Mesendoderm (in vitro differentiated cells): Measurements from ENCODE around the gene MSI1. TPM values are rescaled to one million over a fixed set of nuclear protein-coding genes. Genes with fewer than 3 reads are reported as not detected.
A peak's percentile ranks its signal among the peaks of the same experiment; 100 is the strongest.

ENCODE experiments used
- DNase-seq: peaks from one replicate; pipeline ENCODE4 v3.0.0; 2013
- H2AK5ac ChIP-seq: 2 replicates; pipeline ENCODE4 v1.6.1; 2013; ENCODE audit warnings: low read length, inconsistent platforms
- H2BK120ac ChIP-seq: 2 replicates; pipeline ENCODE4 v1.6.1; 2013; ENCODE audit warnings: low read depth, mild to moderate bottlenecking, low read length, moderate library complexity, mixed read lengths
- H2BK15ac ChIP-seq: replicated peaks from 2 replicates; pipeline ENCODE4 v1.6.1; 2013; ENCODE audit warnings: low read depth, mild to moderate bottlenecking, moderate library complexity
- H2BK5ac ChIP-seq: 2 replicates; pipeline ENCODE4 v1.6.1; 2013; ENCODE audit warnings: low read length, inconsistent platforms
- H3K18ac ChIP-seq: 2 replicates; pipeline ENCODE4 v1.6.1; 2013; ENCODE audit warnings: mild to moderate bottlenecking, low read length, mixed read lengths
- H3K23ac ChIP-seq: one replicate; pipeline ENCODE4 v1.6.1; 2013; ENCODE audit warnings: low read length
- H3K27ac ChIP-seq: 2 replicates; pipeline ENCODE4 v1.5.1; 2013; ENCODE audit warnings: low read depth, mild to moderate bottlenecking, inconsistent platforms, low read length, moderate library complexity
- H3K27me3 ChIP-seq: 2 replicates; pipeline ENCODE4 v1.6.1; 2013; ENCODE audit warnings: low read length, control low read depth, mild to moderate bottlenecking, inconsistent platforms; ENCODE audit not compliant: insufficient read depth, poor library complexity
- H3K36me3 ChIP-seq: 2 replicates; pipeline ENCODE4 v1.6.1; 2013; ENCODE audit warnings: low read length, inconsistent platforms; ENCODE audit not compliant: control insufficient read depth, insufficient read depth
- H3K4ac ChIP-seq: one replicate; pipeline ENCODE4 v1.6.1; 2013; ENCODE audit warnings: low read depth, mild to moderate bottlenecking, low read length, moderate library complexity
- H3K4me1 ChIP-seq: 2 replicates; pipeline ENCODE4 v1.6.1; 2013; ENCODE audit warnings: low read depth, low read length, inconsistent platforms; ENCODE audit not compliant: control insufficient read depth
- H3K4me2 ChIP-seq: 2 replicates; pipeline ENCODE4 v1.6.1; 2013; ENCODE audit warnings: low read length
- H3K4me3 ChIP-seq: 2 replicates; pipeline ENCODE4 v1.5.1; 2013; ENCODE audit warnings: mild to moderate bottlenecking, low read length
- H3K56ac ChIP-seq: one replicate; pipeline ENCODE4 v1.6.1; 2013; ENCODE audit warnings: low read length
- H3K79me1 ChIP-seq: 2 replicates; pipeline ENCODE4 v1.6.1; 2013; ENCODE audit warnings: low read length, inconsistent platforms
- H3K79me2 ChIP-seq: 2 replicates; pipeline ENCODE4 v1.6.1; 2013; ENCODE audit warnings: mild to moderate bottlenecking, low read length; ENCODE audit not compliant: control insufficient read depth, insufficient read depth
- H3K9ac ChIP-seq: 2 replicates; pipeline ENCODE4 v1.6.1; 2013; ENCODE audit warnings: low read length, inconsistent platforms
- H4K5ac ChIP-seq: one replicate; pipeline ENCODE4 v1.6.1; 2013; ENCODE audit warnings: low read length
- H4K8ac ChIP-seq: one replicate; pipeline ENCODE4 v1.6.1; 2013; ENCODE audit warnings: low read depth, mild to moderate bottlenecking, control low read depth, low read length, moderate library complexity
- WGBS: extraction: QIAGEN DNeasy Blood & Tissue Kit; methylation state at CpG from one replicate; pipeline ENCODE4 v1.1.7; 2013; ENCODE audit warnings: low lambda C conversion rate, missing lambda C conversion rate; ENCODE audit not compliant: insufficient coverage; ENCODE audit errors: extremely low coverage; 5-methylcytosine and 5-hydroxymethylcytosine counted together
- polyA plus RNA-seq, 2 experiments: library from polyadenylated mRNA; stranded (reverse); fragments of 200-250 nt; gene quantifications; one replicate each; pipeline ENCODE4 v1.2.3, GENCODE V29; 2013

Gene MSI1
- 30.8 TPM for polyA plus RNA-seq (2013, experiment 1 of 2)
- 29.9 TPM for polyA plus RNA-seq (2013, experiment 2 of 2)

- Histone ChIP-seq H2BK5ac (no peak within 1 kb of the TSS), H3K27me3 (no peaks in the 10 kb centered on the region), H3K56ac (peak within 1 kb of the TSS; percentile 88), H3K4ac (peak within 1 kb of the TSS; percentile 98), H3K4me1 (peaks cover 13% of the 10 kb centered on the region), H2BK120ac (peak within 1 kb of the TSS; percentile 86), H3K79me2 (peaks cover 9% of the 10 kb centered on the region), H3K18ac (peak within 1 kb of the TSS; percentile 99), H3K27ac (peak within 1 kb of the TSS; percentile 56), H3K9ac (peak within 1 kb of the TSS; percentile 81), H4K8ac (peak within 1 kb of the TSS; percentile 83), H3K23ac (peak within 1 kb of the TSS; percentile 91), H3K4me2 (peak within 1 kb of the TSS; percentile 98), H2BK15ac (peak within 1 kb of the TSS; percentile 23), H2AK5ac (no peak within 1 kb of the TSS), H3K4me3 (peak within 1 kb of the TSS; percentile 57), H3K79me1 (peaks cover 6% of the 10 kb centered on the region), H4K5ac (no peak within 1 kb of the TSS), H3K36me3 (peaks cover 2% of the 10 kb centered on the region)
- DNase-seq = no peak
- WGBS = no CpG with 5 or more reads among the region's 119 CpGs
Observed at GRCh38 chr12:120368789-120369602, at the start of gene MSI1. Gene MSI1 (minus strand): TSS chr12:120369164. CDS start chr12:120369091, 73 bp downstream.

- H3K9ac ChIP-seq = no peak overlapping the region
- no peak overlapping the region for H2BK120ac ChIP-seq
- no peaks in the 10 kb centered on the region for H3K79me1 ChIP-seq
- H3K23ac ChIP-seq = no peak overlapping the region
- DNase-seq = no peak
- H4K8ac ChIP-seq = no peak overlapping the region
- H3K4me1 ChIP-seq = no peaks in the 10 kb centered on the region
- no peak overlapping the region for H3K4me3 ChIP-seq
- no peak overlapping the region for H2AK5ac ChIP-seq
- H3K27ac ChIP-seq = no peak overlapping the region
- no peaks in the 10 kb centered on the region for H3K27me3 ChIP-seq
- H3K18ac ChIP-seq = no peak overlapping the region
- H4K5ac ChIP-seq = no peak overlapping the region
- no peak overlapping the region for H2BK15ac ChIP-seq
- H3K56ac ChIP-seq = no peak overlapping the region
- no CpG with 5 or more reads among the region's 4 CpGs for WGBS
- no peaks in the 10 kb centered on the region for H3K79me2 ChIP-seq
- H3K4ac ChIP-seq = no peak overlapping the region
- no peak overlapping the region for H2BK5ac ChIP-seq
- no peak overlapping the region for H3K4me2 ChIP-seq
- no peaks in the 10 kb centered on the region for H3K36me3 ChIP-seq
Observed at GRCh38 chr12:120417917-120418580, 49.1 kb upstream of the MSI1 start.

- no peaks in the 10 kb centered on the region for H3K36me3 ChIP-seq
- H3K79me2 ChIP-seq = no peaks in the 10 kb centered on the region
- H3K4me1 ChIP-seq = no peaks in the 10 kb centered on the region
- no peak overlapping the region for H3K27ac ChIP-seq
- no peak overlapping the region for H3K56ac ChIP-seq
- no peak overlapping the region for H2BK15ac ChIP-seq
- no peak overlapping the region for H4K8ac ChIP-seq
- H3K23ac ChIP-seq = no peak overlapping the region
- H3K79me1 ChIP-seq = no peaks in the 10 kb centered on the region
- no peak overlapping the region for H3K9ac ChIP-seq
- no peak for DNase-seq
- no peak overlapping the region for H2BK5ac ChIP-seq
- H2BK120ac ChIP-seq = no peak overlapping the region
- H2AK5ac ChIP-seq = no peak overlapping the region
- no peak overlapping the region for H3K4ac ChIP-seq
- WGBS = no CpG with 5 or more reads among the region's 7 CpGs
- H3K4me2 ChIP-seq = no peak overlapping the region
- H3K27me3 ChIP-seq = no peaks in the 10 kb centered on the region
- no peak overlapping the region for H3K4me3 ChIP-seq
- no peak overlapping the region for H4K5ac ChIP-seq
- H3K18ac ChIP-seq = no peak overlapping the region
Observed at GRCh38 chr12:120416490-120417216, 47.7 kb upstream of the MSI1 start.

- Histone ChIP-seq H3K27me3 (no peaks in the 10 kb centered on the region), H3K79me1 (no peaks in the 10 kb centered on the region), H3K56ac (peak overlapping the region; percentile 62), H3K79me2 (no peaks in the 10 kb centered on the region), H3K18ac (no peak overlapping the region), H3K23ac (no peak overlapping the region), H4K5ac (no peak overlapping the region), H3K4me1 (no peaks in the 10 kb centered on the region), H3K27ac (no peak overlapping the region), H4K8ac (no peak overlapping the region), H3K4ac (no peak overlapping the region), H2BK15ac (no peak overlapping the region), H3K4me2 (no peak overlapping the region), H3K4me3 (no peak overlapping the region), H3K36me3 (no peaks in the 10 kb centered on the region), H3K9ac (peak overlapping the region; percentile 17), H2BK120ac (no peak overlapping the region), H2AK5ac (no peak overlapping the region), H2BK5ac (no peak overlapping the region)
- peak; percentile 80 for DNase-seq
- WGBS = no CpG with 5 or more reads among the region's 13 CpGs
Observed at GRCh38 chr12:120413901-120414695, 45.1 kb upstream of the MSI1 start.

GRCh38 chr12:120412421-120412820 lies 43.5 kb upstream of the MSI1 start:
- no peaks in the 10 kb centered on the region for H3K79me1 ChIP-seq
- no peak overlapping the region for H3K56ac ChIP-seq
- no peak overlapping the region for H3K9ac ChIP-seq
- H3K4me3 ChIP-seq = no peak overlapping the region
- H2BK5ac ChIP-seq = no peak overlapping the region
- H3K4ac ChIP-seq = no peak overlapping the region
- H2AK5ac ChIP-seq = no peak overlapping the region
- no peak overlapping the region for H4K8ac ChIP-seq
- no peaks in the 10 kb centered on the region for H3K4me1 ChIP-seq
- no peak overlapping the region for H3K4me2 ChIP-seq
- no peaks in the 10 kb centered on the region for H3K27me3 ChIP-seq
- no peak overlapping the region for H3K27ac ChIP-seq
- H4K5ac ChIP-seq = no peak overlapping the region
- no peak overlapping the region for H2BK15ac ChIP-seq
- H3K36me3 ChIP-seq = no peaks in the 10 kb centered on the region
- no peak for DNase-seq
- no peak overlapping the region for H3K23ac ChIP-seq
- H3K79me2 ChIP-seq = no peaks in the 10 kb centered on the region
- H2BK120ac ChIP-seq = no peak overlapping the region
- H3K18ac ChIP-seq = no peak overlapping the region
- WGBS = no CpG with 5 or more reads among the region's 7 CpGs
